K562 (cell line): Measurements from ENCODE around the gene MIDN. TPM values are rescaled to one million over a fixed set of nuclear protein-coding genes. Genes with fewer than 3 reads are reported as not detected.

Experiments used
- ATAC-seq: fragments of 200-7000 bp; cut with Tn5 transposase; 3 replicates; pipeline ENCODE4 v1.9.1; 2020; ENCODE audit warnings: moderate library complexity
- BruUV-seq: library from RNA; stranded (reverse); fragments of 400-500 nt; replicated peaks from 2 replicates; lab custom pipeline; 2021; lab: Mats Ljungman, UMichigan
- CTCF ChIA-PET: fragments of 300-600 bp; formaldehyde crosslinking; extraction: SDS; loops from one replicate; lab custom pipeline; 2021; ENCODE audit warnings: low intra/inter-chr PET ratio; lab: Yijun Ruan, JAX
- POLR2A ChIA-PET: fragments of 300-600, 350-650 bp; sonication (Branson Sonifier 250); formaldehyde crosslinking; extraction: SDS; loops from one replicate; lab custom pipeline; 2021; ENCODE audit warnings: antibody characterized with exemption, inconsistent platforms; lab: Yijun Ruan, JAX
- DNase-seq, 4 experiments: peaks; one replicate each; pipeline versions ENCODE4 v3.0.0 to v3.0.0-alpha.2; 2011 to 2018; ENCODE audit warnings: low spot score in 3 of 4, mixed read lengths in 3 of 4; ENCODE audit errors: extremely low read depth in 1 of 4
- FAIRE-seq: peaks from 2 replicates; lab custom pipeline; 2011; peaks lifted over from hg19 to GRCh38; lab: Jason Lieb, UNC
- H2AFZ ChIP-seq: 2 replicates; pipeline ENCODE4 v1.6.0; 2011; ENCODE audit warnings: low read depth, low read length, control low read depth, inconsistent platforms
- H3K27ac ChIP-seq: fragments of 200-600 bp; 3 replicates; pipeline ENCODE4 v1.8.0; 2011; ENCODE audit warnings: low read depth, mild to moderate bottlenecking, control low read depth, inconsistent platforms, low read length, moderate library complexity, mixed read lengths; ENCODE audit errors: extremely low read depth
- H3K27me3 ChIP-seq, 2 experiments: fragments of 300-600 bp in 1 of 2; 2 replicates in 1 of 2; 3 replicates in 1 of 2; pipeline versions ENCODE4 v1.6.0 to v1.8.0; 2011; ENCODE audit warnings: inconsistent platforms in 2 of 2, low read length in 2 of 2, mild to moderate bottlenecking in 1 of 2, mixed read lengths in 1 of 2, moderate library complexity in 1 of 2; ENCODE audit not compliant: control insufficient read depth in 2 of 2, insufficient read depth in 2 of 2
- H3K36me3 ChIP-seq: fragments of 300-600 bp; 3 replicates; pipeline ENCODE4 v1.8.0; 2011; ENCODE audit warnings: mild to moderate bottlenecking, low read length, inconsistent platforms; ENCODE audit not compliant: control insufficient read depth, insufficient read depth
- H3K4me1 ChIP-seq, 2 experiments: fragments of 200-600 bp in 1 of 2; replicated peaks in 1 of 2; 2 replicates in 1 of 2; 3 replicates in 1 of 2; pipeline versions ENCODE4 v1.5.1 to v1.8.0; 2011; ENCODE audit warnings: inconsistent platforms in 2 of 2, low read length in 2 of 2, mild to moderate bottlenecking in 1 of 2, mixed read lengths in 1 of 2, moderate library complexity in 1 of 2; ENCODE audit not compliant: control insufficient read depth in 2 of 2, insufficient read depth in 2 of 2
- H3K4me2 ChIP-seq: 2 replicates; pipeline ENCODE4 v1.6.1; 2011; ENCODE audit warnings: low read length, control low read depth, inconsistent platforms, mixed read lengths; ENCODE audit not compliant: insufficient read depth
- H3K4me3 ChIP-seq: fragments of 200-600 bp; sonication (generic), shearing (Covaris generic); 2 replicates; pipeline ENCODE4 v1.5.1; 2016; ENCODE audit warnings: control low read depth, inconsistent platforms
- H3K79me2 ChIP-seq: fragments of 200-600 bp; 3 replicates; pipeline ENCODE4 v1.8.0; 2011; ENCODE audit warnings: low read length, inconsistent platforms; ENCODE audit not compliant: control insufficient read depth, insufficient read depth
- H3K9ac ChIP-seq, 2 experiments: 2 replicates each; pipeline versions ENCODE4 v1.6.0 to v1.6.1; 2011; ENCODE audit warnings: low read depth in 2 of 2, low read length in 2 of 2, control low read depth in 1 of 2, inconsistent platforms in 1 of 2, mild to moderate bottlenecking in 1 of 2, mixed read lengths in 1 of 2; ENCODE audit not compliant: insufficient read depth in 1 of 2
- H3K9me1 ChIP-seq: one replicate; pipeline ENCODE4 v1.6.0; 2011; ENCODE audit warnings: inconsistent platforms, mild to moderate bottlenecking, low read length, moderate library complexity; ENCODE audit not compliant: control insufficient read depth, insufficient read depth
- H3K9me3 ChIP-seq: replicated peaks from 2 replicates; pipeline ENCODE4 v1.5.1; 2011; ENCODE audit warnings: low read depth, low read length, inconsistent platforms; ENCODE audit not compliant: control insufficient read depth, insufficient read depth
- H4K20me1 ChIP-seq: replicated peaks from 2 replicates; pipeline ENCODE4 v1.6.1; 2011; ENCODE audit warnings: low read length, inconsistent platforms, mixed read lengths; ENCODE audit not compliant: control insufficient read depth, insufficient read depth
- ATF1 ChIP-seq, 2 experiments: fragments of 450-650 bp in 1 of 2; IDR thresholded peaks; 2 replicates each; pipeline ENCODE4 v1.6.1; 2016; ENCODE audit warnings: missing compliant biosample characterization in 1 of 2, missing genetic modification characterization in 1 of 2
- CXXC5 ChIP-seq: fragments of 250-450 bp; sonication (Bioruptor Pico); IDR thresholded peaks from 2 replicates; pipeline ENCODE4 v1.8.0; 2022; ENCODE audit warnings: inconsistent platforms, mild to moderate bottlenecking, moderate library complexity
- FOXJ2 ChIP-seq: fragments of 200-800 bp; sonication (Bioruptor generic); IDR thresholded peaks from 2 replicates; pipeline ENCODE4 v1.6.1; 2016; ENCODE audit warnings: missing genetic modification characterization, missing compliant biosample characterization
- L3MBTL2 ChIP-seq: fragments of 450-650 bp; IDR thresholded peaks from 2 replicates; pipeline ENCODE4 v1.6.1; 2016; ENCODE audit warnings: mild to moderate bottlenecking, moderate library complexity
- MCM3 ChIP-seq: fragments of 450-650 bp; IDR thresholded peaks from 2 replicates; pipeline ENCODE4 v1.6.1; 2016
- MYC ChIP-seq, 2 experiments: fragments of 250-450 bp in 1 of 2; sonication (Bioruptor Pico) in 1 of 2; IDR thresholded peaks; 2 replicates each; pipeline versions ENCODE4 v1.5.1 to v1.6.1; 2012 to 2021; ENCODE audit warnings: low read depth in 2 of 2, borderline replicate concordance in 1 of 2, improper control_type of control experiment in 1 of 2, low read length in 1 of 2, mild to moderate bottlenecking in 1 of 2, moderate library complexity in 1 of 2
- NFXL1 ChIP-seq: fragments of 450-650 bp; formaldehyde crosslinking; IDR thresholded peaks from 2 replicates; pipeline ENCODE4 v1.4.0; 2021; ENCODE audit warnings: mild to moderate bottlenecking
- SRF ChIP-seq, 2 experiments: fragments of 250-450, 450-650 bp in 1 of 2; sonication (Bioruptor Pico) in 1 of 2; sonication (generic) in 1 of 2; formaldehyde crosslinking; IDR thresholded peaks; 2 replicates each; pipeline versions ENCODE4 v1.5.0 to v1.5.1; 2020 to 2022; ENCODE audit warnings: mild to moderate bottlenecking in 1 of 2, missing genetic modification reagents in 1 of 2
- THRAP3 ChIP-seq: fragments of 450-650 bp; IDR thresholded peaks from 2 replicates; pipeline ENCODE4 v1.6.1; 2016; ENCODE audit warnings: mild to moderate bottlenecking, inconsistent platforms, borderline replicate concordance
- ZBTB17 ChIP-seq: fragments of 450-650 bp; formaldehyde crosslinking; IDR thresholded peaks from 2 replicates; pipeline ENCODE4 v1.4.0; 2020; ENCODE audit warnings: mild to moderate bottlenecking
- ZNF584 ChIP-seq: fragments of 200-800 bp; sonication (Bioruptor generic); IDR thresholded peaks from 2 replicates; pipeline ENCODE4 v1.6.1; 2016; ENCODE audit warnings: low read depth, mild to moderate bottlenecking, missing genetic modification characterization, missing compliant biosample characterization
- ZNF778 ChIP-seq: fragments of 450-650 bp; formaldehyde crosslinking; IDR thresholded peaks from 2 replicates; pipeline ENCODE4 v1.4.0; 2020; ENCODE audit warnings: mild to moderate bottlenecking, moderate library complexity
- WGBS: fragments of 100-300 bp; shearing (Covaris generic); methylation state at CpG from one replicate; pipeline ENCODE4 v1.1.6; 2016; ENCODE audit warnings: low coverage, mixed read lengths; ENCODE audit not compliant: insufficient coverage; ENCODE audit errors: missing lambda C conversion rate; 5-methylcytosine and 5-hydroxymethylcytosine counted together
- in situ Hi-C: fragments of 300-500 bp; cut with MboI; formaldehyde crosslinking; loops from 4 replicates; pipeline ENCODE4 v1.15.0; 2018; ENCODE audit warnings: inconsistent platforms, mixed read lengths
- intact Hi-C: fragments of 100-400 bp; cut with micrococcal nuclease; formaldehyde crosslinking; loops from 2 replicates; pipeline ENCODE4 v1.14.2; 2022
- polyA plus RNA-seq, 8 experiments: library from polyadenylated mRNA; depleted of rRNA in 4 of 8; stranded (reverse) in 5 of 8; unstranded in 3 of 8; fragments of >200 nt; fragmentation: Nextera tagmentation in 2 of 8; fragmentation: Illumina TruSeq in 1 of 8; extraction: Ambion mirVana in 2 of 8; extraction: Trizol in 1 of 8; gene quantifications; 2 replicates each; pipeline versions ENCODE4 v1.2.1 to v1.2.3, GENCODE V29; 2011 to 2014; ENCODE audit warnings: inconsistent platforms in 1 of 8, missing spikeins in 1 of 8
- total RNA-seq, 7 experiments: library from RNA; depleted of rRNA in 6 of 7; stranded (reverse); fragments of >200 nt in 6 of 7; fragmentation: Illumina TruSeq in 2 of 7; extraction: Trizol in 2 of 7; gene quantifications; 2 replicates each; pipeline versions ENCODE4 v1.2.1 to v1.2.3, GENCODE V29; 2011 to 2021; ENCODE audit warnings: low replicate concordance in 1 of 7
- TF ChIP-seq, protein P1 (sequence below): fragments of 450-650 bp; IDR thresholded peaks from 2 replicates; pipeline ENCODE4 v1.6.1; 2018; ENCODE audit not compliant: partially characterized antibody
- TF ChIP-seq, protein P2 (sequence below): fragments of 450-650 bp; IDR thresholded peaks from 2 replicates; pipeline ENCODE4 v1.6.1; 2016

Gene MIDN
- total and polyA plus RNA-seq, 9 of the 15 experiments (the other 6 are each of a cell fraction or from before 2014, with no cell fraction given): 0.17 to 120 (median 10.1) TPM

DNA sequence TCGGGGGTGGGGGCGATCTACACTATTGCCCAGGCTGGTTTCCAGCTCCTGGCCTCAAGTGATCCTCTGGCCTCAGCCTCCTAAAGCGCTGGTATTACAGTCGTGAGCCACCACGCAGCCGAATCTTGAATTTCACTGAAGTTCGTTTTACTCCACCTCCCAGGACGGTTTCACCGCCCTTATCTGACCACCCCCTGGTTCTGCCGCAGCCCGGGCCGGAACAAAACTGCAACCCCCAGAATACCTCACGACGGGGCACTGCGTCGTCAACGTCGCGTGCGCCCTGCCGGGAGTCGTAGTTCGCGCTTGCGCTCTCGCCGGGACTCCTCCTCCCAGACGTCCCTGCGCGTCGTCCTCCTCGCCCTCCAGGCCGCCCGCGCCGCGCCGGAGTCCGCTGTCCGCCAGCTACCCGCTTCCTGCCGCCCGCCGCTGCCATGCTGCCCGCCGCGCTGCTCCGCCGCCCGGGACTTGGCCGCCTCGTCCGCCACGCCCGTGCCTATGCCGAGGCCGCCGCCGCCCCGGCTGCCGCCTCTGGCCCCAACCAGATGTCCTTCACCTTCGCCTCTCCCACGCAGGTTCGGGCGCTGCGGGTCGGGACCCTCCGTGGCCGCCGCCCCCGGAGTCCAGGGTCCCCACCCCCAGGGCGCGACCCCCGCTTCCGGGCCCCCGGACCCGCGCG is 6.8 kb upstream of the MIDN start, which contains the start of gene ATP5F1D:
ATP5F1D (plus strand) TSS at position 335 of the 679 bp plus-strand sequence; CDS start at position 435, 100 bp downstream.
- under 1% methylated on average over 61 of the region's 79 CpGs for WGBS
- in situ Hi-C loops: loop anchor here (5.0 to 25.0 kb wide), 2 partner anchors 319 to 479 kb away; partner anchors contain the start of gene MISP
- peak within 1 kb of the TSS; percentile 86 to 98 for H3K9ac ChIP-seq
- peak within 1 kb of the TSS; percentile 100 for H3K4me3 ChIP-seq
- H4K20me1 ChIP-seq: 0 out of 2 replicates have a peak, but pooled peaks cover 5% of the 10 kb centered on the region
- DNase-seq (peak; percentile 74 to 98 (median 86)), ATAC-seq (peak; percentile 73), FAIRE-seq (peak; percentile 98)
- peaks cover 4% of the 10 kb centered on the region for H3K9me1 ChIP-seq
- POLR2A ChIA-PET: interaction anchor here (0.6 to 5.6 kb wide), 7 partner anchors 10 to 751 kb away, joined by 3 to 90 read pairs (median 3); partner anchors contain the start of gene CIRBP
- peak within 1 kb of the TSS; percentile 89 for H3K27ac ChIP-seq
- peaks cover 49 to 98% of the 10 kb centered on the region in 2 experiments for H3K4me1 ChIP-seq
- BruUV-seq: no TSS peak
- H3K9me3 ChIP-seq: no peaks in the 10 kb centered on the region
- H3K79me2 ChIP-seq: peaks cover 50% of the 10 kb centered on the region
- H3K27me3 ChIP-seq: no peaks in the 10 kb centered on the region
- intact Hi-C loops: loop anchor here (2.0 to 5.0 kb wide), 2 partner anchors 129 to 379 kb away; no protein-coding TSS in a partner anchor
- peaks cover 38% of the 10 kb centered on the region; the same call in 2 of the 3 replicates for H3K36me3 ChIP-seq
- peak within 1 kb of the TSS; percentile 69 for H2AFZ ChIP-seq
- CTCF ChIA-PET: interaction anchor here (3.1 to 4.8 kb wide), 3 partner anchors 26 to 320 kb away, joined by 21 to 51 read pairs (median 29); no protein-coding TSS in a partner anchor
- H3K4me2 ChIP-seq: peak within 1 kb of the TSS; percentile 96
- TF ChIP-seq ZBTB17 (CRISPR knock-in tag) (0 out of 2 replicates have a peak, but pooled peaks have one; percentile 43), CXXC5 (CRISPR knock-in tag) (peak; percentile 95), MCM3 (no peak), MYC (IDR thresholded peaks at IDR 0.05; ENCODE audit: low read depth, low read length) (peak; percentile 50; the same call in 1 of the 2 replicates), MYC (CRISPR knock-in tag; IDR thresholded peaks at IDR 0.05; ENCODE audit: borderline replicate concordance, low read depth) (no peak), NFXL1 (no peak), THRAP3 (no peak), FOXJ2 (tag) (no peak), ATF1 (CRISPR knock-in tag; IDR thresholded peaks at IDR 0.05) (peak; percentile 78), ATF1 (tag; IDR thresholded peaks at IDR 0.05) (peak; percentile 96), L3MBTL2 (peak; percentile 68), ZNF778 (CRISPR knock-in tag) (no peak), ZNF584 (CRISPR knock-in tag) (peak; percentile 33; the same call in 1 of the 2 replicates), SRF (CRISPR knock-in tag; IDR thresholded peaks at IDR 0.05) (peak in 1 of 2 experiments; percentile 88; a peak in 2 of 4 replicates)
- TF ChIP-seq, protein P1, sequence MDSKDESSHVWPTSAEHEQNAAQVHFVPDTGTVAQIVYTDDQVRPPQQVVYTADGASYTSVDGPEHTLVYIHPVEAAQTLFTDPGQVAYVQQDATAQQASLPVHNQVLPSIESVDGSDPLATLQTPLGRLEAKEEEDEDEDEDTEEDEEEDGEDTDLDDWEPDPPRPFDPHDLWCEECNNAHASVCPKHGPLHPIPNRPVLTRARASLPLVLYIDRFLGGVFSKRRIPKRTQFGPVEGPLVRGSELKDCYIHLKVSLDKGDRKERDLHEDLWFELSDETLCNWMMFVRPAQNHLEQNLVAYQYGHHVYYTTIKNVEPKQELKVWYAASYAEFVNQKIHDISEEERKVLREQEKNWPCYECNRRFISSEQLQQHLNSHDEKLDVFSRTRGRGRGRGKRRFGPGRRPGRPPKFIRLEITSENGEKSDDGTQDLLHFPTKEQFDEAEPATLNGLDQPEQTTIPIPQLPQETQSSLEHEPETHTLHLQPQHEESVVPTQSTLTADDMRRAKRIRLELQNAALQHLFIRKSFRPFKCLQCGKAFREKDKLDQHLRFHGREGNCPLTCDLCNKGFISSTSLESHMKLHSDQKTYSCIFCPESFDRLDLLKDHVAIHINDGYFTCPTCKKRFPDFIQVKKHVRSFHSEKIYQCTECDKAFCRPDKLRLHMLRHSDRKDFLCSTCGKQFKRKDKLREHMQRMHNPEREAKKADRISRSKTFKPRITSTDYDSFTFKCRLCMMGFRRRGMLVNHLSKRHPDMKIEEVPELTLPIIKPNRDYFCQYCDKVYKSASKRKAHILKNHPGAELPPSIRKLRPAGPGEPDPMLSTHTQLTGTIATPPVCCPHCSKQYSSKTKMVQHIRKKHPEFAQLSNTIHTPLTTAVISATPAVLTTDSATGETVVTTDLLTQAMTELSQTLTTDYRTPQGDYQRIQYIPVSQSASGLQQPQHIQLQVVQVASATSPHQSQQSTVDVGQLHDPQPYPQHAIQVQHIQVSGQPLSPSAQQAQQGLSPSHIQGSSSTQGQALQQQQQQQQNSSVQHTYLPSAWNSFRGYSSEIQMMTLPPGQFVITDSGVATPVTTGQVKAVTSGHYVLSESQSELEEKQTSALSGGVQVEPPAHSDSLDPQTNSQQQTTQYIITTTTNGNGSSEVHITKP: peak; percentile 70
- TF ChIP-seq, protein P2, sequence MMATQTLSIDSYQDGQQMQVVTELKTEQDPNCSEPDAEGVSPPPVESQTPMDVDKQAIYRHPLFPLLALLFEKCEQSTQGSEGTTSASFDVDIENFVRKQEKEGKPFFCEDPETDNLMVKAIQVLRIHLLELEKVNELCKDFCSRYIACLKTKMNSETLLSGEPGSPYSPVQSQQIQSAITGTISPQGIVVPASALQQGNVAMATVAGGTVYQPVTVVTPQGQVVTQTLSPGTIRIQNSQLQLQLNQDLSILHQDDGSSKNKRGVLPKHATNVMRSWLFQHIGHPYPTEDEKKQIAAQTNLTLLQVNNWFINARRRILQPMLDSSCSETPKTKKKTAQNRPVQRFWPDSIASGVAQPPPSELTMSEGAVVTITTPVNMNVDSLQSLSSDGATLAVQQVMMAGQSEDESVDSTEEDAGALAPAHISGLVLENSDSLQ: peak; percentile 66
